GM12872 (cell line): ENCODE measurements around the gene LHX2.

Experiments used
- TF ChIP-seq, protein P1 (sequence below): IDR thresholded peaks from 3 replicates; pipeline ENCODE4 v1.5.1; 2011; ENCODE audit warnings: low read depth, mild to moderate bottlenecking, low read length, moderate library complexity; ENCODE audit not compliant: insufficient read depth

Gene LHX2

DNA sequence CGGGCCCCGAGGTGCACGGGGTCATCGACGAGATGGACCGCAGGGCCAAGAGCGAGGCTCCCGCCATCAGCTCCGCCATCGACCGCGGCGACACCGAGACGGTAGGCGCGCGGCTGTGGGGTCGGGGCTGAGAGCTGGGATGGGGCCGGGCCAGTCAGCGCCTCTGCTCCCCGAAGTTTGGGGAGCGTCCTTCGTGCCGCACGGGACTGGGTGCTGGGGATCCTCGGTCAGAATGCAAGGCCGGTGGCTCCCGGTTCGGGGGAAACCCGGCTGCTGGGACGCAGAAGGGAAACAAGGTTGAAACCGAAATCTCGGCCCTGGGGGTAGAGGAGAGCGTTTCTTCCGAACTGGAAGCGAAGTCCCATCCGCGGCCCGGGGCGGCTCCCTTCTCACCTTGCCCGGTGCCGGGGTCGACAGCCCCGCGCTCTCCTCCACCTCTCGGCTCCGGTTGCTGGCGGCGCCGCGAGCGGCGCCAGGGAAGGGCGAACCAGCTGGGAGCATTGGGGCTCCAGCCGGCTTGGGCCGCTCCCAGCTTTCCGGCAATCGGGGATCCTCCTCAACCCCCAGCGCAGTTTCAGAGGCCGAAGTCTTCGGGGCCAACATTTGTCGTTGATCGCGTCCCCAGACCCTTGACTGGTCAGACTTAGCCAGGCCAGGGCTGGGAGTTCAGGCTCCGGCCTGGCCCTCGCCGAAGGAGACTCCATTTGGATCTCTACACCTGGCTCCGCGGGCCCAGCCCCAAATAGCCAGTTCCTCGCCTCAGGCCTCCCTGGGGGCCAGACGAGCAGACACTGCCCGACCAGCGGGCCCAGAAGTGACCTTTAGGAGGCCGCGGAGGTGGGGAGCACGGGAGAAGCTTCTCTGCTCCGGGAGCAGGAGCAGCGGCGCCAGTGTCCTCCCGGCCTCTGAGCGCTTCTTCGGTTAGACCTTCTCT lies 1.1 kb downstream of the LHX2 start:
- TF ChIP-seq, protein P1, sequence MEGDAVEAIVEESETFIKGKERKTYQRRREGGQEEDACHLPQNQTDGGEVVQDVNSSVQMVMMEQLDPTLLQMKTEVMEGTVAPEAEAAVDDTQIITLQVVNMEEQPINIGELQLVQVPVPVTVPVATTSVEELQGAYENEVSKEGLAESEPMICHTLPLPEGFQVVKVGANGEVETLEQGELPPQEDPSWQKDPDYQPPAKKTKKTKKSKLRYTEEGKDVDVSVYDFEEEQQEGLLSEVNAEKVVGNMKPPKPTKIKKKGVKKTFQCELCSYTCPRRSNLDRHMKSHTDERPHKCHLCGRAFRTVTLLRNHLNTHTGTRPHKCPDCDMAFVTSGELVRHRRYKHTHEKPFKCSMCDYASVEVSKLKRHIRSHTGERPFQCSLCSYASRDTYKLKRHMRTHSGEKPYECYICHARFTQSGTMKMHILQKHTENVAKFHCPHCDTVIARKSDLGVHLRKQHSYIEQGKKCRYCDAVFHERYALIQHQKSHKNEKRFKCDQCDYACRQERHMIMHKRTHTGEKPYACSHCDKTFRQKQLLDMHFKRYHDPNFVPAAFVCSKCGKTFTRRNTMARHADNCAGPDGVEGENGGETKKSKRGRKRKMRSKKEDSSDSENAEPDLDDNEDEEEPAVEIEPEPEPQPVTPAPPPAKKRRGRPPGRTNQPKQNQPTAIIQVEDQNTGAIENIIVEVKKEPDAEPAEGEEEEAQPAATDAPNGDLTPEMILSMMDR: no peak

DNA sequence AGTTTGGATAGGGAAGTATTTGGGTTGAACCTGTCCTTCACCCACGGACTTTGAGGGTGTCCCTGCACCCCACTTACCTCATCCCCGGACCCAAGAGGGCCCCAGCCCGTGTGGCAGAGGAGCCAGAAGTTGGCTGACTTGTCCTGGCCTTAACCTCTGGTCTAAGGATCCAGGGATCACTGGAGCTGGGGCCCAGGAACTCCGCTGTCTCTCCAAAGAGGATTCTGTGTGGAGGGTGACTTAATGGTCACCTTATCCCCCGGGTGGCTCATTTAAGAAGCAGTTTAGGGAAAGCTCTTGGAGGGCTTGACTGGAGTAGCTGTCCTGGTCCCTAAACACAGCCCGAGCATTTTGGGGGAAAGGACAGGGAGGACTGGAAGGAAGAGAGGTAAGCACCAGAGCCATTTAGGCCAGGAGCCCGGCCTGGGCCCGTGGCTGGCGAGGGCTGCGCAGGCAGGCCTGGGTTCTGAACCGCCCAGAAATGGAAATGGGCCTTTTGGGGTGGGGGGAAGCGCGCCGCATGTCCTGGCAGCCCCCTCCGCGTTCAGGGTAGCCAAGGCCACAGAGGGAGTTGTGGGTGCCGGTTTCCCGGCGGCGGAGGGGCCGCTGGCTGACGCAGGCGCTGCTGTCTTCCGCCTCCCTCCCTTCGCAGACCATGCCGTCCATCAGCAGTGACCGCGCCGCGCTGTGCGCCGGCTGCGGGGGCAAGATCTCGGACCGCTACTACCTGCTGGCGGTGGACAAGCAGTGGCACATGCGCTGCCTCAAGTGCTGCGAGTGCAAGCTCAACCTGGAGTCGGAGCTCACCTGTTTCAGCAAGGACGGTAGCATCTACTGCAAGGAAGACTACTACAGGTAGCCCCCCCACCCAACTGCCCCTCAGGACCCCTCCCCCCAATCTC lies 2.0 kb downstream of the LHX2 start:
- TF ChIP-seq, protein P1: no peak

DNA sequence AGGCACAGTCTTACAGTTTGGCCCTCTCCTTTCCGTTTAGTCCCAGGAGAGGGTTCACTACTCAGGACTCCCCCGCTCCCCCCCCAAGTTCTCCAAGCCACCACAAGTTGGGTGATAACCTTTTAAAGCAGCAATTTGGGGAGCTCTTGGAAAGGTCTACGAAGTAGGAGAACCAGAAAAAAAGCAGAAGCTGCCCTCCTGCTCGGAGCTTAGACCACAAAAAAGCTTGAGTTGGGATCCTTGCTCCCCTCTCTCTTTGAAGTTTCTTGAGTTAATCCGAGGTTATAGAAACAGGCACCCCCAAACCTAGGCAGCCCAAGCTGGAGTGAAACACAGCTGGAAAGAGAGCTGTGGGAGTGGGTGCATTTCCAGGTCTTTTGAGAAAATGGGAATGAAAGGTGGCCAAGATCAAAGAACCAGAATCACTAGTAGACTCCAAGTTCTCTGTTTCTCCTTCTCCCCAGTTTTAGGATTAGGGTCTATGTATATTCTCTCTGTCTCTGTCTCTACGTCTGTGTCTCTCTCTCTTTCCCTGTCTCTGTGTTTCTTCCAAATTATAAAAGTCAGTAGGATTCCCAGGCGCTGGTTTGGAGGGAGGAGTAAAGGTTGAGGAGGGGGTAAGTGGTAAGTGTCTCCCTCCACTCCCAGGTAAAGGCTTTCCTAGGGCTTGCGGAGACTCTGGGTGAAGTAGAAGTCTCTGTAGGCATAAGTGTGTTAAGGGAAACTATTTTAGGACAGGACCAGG lies 2.8 kb downstream of the LHX2 start:
- TF ChIP-seq, protein P1: no peak

DNA sequence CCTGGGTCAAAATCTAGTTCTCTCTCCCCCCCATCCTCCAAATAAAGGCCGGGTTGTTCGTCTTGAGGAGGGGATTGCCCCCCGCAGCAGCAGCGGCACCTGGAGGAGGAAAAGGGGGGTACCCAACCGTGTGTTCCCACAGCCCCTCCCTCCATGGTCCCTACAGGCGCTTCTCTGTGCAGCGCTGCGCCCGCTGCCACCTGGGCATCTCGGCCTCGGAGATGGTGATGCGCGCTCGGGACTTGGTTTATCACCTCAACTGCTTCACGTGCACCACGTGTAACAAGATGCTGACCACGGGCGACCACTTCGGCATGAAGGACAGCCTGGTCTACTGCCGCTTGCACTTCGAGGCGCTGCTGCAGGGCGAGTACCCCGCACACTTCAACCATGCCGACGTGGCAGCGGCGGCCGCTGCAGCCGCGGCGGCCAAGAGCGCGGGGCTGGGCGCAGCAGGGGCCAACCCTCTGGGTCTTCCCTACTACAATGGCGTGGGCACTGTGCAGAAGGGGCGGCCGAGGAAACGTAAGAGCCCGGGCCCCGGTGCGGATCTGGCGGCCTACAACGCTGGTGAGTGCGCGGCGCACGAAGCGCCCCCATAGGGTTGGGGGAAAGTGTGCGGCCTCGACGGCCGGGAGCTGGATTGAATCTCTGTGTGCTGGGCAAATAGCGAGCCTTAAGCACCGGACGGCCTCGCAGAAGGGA lies 3.5 kb downstream of the LHX2 start:
- TF ChIP-seq, protein P1: no peak

DNA sequence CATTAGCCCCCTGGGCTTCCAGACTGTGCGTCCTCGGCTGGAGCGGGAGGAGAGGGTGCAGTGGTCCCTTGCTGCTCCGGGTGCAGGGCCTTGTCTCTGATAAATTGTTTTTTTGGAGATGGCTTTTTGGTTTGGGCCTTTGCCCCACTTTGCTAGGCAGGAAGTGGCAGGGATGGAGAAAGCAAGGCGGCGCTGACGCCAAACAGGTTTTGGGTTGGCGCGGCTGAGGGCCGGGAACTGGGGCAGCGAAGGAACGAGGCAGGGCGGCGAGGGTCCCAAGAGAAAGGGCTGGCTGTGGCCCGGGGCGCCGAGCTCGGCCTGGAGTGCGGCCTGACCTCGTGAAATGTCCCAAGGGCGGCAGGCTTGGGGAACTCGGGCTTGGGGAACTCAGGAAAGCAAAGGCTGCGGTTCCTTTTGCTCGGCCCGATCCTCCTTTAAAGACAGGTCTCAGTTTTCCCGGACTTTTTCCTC lies 4.1 kb downstream of the LHX2 start:
- TF ChIP-seq, protein P1: no peak

DNA sequence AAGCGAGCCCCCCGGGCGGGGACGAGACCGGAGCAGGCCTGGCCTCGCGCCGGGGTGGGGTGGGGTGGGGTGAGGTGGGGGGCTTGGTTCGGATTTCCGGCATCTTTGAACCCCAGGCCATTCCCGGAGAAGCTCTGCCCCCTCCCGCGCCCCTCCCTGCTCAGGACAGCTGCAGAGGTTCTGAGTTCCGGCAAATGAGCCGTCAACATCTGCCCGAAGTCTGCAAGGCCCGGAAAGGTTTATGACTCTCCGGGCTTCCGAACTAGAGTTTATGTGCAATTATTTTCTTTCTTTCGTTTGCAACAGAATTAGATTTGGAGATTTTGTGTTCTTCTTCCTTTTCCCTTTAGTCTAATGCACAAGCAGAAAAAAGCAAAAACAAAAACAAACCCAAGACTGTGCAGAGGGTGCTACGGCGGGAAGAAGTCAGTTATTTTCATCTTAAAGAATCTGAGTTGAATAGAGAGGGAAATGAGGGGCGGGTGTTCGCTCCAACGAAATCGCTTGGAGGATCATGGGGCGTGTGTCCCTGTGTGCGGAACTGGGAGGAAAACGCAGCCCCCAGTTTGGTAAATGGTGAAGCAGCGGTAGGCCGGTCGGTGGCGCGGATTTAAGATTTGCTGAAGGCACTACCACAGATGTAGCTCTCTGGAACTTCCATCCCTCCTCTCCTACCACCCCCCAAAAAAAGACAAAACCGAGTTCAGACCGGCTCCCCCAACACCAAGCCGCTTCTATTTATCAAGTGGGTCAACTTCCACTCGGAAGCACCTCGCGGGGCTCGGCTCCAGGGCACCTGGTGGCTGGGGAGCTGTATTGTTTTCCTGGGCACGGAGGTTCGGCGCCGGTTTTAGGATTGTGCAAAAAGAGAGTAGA lies 4.8 kb downstream of the LHX2 start:
- TF ChIP-seq, protein P1: no peak
